Glomerular endothelial cell (primary cell): ENCODE data around the gene MUCL1. TPM values are rescaled to one million over a fixed set of nuclear protein-coding genes. Genes with fewer than 3 reads are reported as not detected.
A peak's percentile ranks its signal among the peaks of the same experiment; 100 is the strongest.
"Not testable (repeated sequence)": the region's sequence is repeated elsewhere in the genome, so short reads cannot be mapped to it uniquely, and the experiment has no call there.

Experiments used
- DNase-seq: peaks from one replicate; pipeline ENCODE4 v3.0.0-alpha.2; 2011; ENCODE audit warnings: low read depth, low spot score; ENCODE audit errors: extremely low read depth
- total RNA-seq: library from RNA; depleted of rRNA; stranded (reverse); fragments of >200 nt; gene quantifications from 2 replicates; pipeline ENCODE4 v1.2.3, GENCODE V29; 2015

Gene MUCL1
- total RNA-seq = not detected in 2 replicates

- peak; percentile 51 for DNase-seq
Measured at GRCh38 chr12:54853933-54854538, at the start of gene MUCL1. MUCL1 (plus strand) TSS chr12:54854516; CDS start chr12:54854583, 67 bp downstream.

GRCh38 chr12:54821676-54822075, 32.6 kb upstream of the MUCL1 start:
- no peak for DNase-seq

DNA sequence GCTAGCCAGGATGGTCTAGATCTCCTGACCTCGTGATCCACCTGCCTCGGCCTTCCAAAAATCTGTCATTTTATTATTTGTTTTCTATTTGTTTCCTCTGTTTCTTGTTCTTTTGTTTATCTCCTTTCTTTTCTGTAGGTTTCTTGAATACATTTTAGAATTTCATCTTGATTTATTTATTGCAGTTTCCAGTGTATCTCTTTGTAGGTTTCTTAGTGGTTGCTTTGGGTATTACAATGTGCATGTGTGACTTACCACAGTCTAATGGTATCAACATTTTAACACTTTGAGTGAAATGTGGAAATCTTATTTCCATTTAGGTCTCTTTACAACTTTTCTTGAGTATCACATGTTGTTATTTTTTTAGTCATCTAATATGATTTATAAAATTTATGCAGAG, 29.9 kb upstream of the MUCL1 start:
- no peak for DNase-seq

- DNase-seq = no peak
Measured at GRCh38 chr12:54829511-54829910, 24.8 kb upstream of the MUCL1 start.

GRCh38 chr12:54830199-54830598, 24.1 kb upstream of the MUCL1 start:
- DNase-seq = no peak

GRCh38 chr12:54831631-54832030, 22.7 kb upstream of the MUCL1 start:
- no peak for DNase-seq

- DNase-seq = no peak
Measured at GRCh38 chr12:54840244-54840865, 14.0 kb upstream of the MUCL1 start.

DNA sequence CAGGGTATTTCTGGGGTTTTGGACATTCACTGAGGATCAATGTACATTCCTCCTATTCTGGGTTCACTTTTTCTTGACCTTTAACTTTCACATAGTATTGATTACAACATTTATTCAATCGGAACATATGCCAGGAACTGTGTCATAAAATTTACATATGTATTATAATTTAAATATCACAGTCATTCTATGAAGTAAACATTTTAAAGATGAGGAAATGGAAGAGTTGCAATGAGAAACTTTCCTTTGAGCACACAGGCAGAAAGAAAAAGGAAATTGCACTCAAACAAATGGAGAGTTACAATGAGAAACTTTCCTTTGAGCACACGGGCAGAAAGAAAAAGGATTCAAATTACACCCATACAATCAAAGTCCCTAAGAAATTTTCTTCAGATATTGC, 3.1 kb downstream of the MUCL1 start:
- no peak for DNase-seq

DNA sequence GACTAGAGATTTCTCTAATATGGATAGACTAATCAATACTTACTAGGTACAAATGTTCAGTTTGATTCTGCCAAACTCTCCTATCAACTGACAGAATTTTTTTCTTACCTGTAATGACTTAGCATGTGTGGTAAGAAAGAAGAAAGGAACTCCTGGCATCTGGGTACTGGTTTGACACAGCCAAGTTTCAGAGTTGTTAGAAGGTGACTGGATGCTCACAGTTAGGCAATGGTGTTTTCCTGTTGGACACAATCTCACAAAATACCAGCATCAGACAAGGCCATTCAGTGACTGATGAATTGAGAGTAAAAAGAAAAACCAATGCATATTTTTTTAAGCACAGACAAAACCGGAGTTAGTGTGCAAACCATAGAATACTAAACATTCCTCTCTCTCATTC, 4.2 kb downstream of the MUCL1 start:
- DNase-seq = no peak

DNA sequence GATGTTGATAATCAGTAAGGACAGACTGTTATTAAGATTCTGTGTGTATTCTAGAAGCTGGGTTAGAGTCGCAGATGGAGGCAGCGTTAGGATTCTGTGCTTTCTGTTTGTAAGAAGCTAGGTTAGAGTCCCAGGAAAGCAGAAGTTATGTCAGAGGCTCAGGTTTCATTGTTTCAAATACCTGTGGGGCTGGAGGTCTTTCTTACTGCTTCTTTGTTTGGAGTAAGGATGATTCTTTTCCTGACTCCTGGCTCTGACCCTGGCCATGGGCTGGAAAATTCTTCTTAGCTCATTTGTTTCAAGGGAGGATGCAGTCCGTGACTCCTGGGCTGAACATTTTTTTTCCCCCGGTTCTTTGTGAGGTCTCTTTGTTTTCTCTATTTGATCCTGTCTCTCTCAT, 5.2 kb downstream of the MUCL1 start:
- no peak for DNase-seq

- DNase-seq = no peak
Measured at GRCh38 chr12:54861927-54862326, 7.6 kb downstream of the MUCL1 start.

DNA sequence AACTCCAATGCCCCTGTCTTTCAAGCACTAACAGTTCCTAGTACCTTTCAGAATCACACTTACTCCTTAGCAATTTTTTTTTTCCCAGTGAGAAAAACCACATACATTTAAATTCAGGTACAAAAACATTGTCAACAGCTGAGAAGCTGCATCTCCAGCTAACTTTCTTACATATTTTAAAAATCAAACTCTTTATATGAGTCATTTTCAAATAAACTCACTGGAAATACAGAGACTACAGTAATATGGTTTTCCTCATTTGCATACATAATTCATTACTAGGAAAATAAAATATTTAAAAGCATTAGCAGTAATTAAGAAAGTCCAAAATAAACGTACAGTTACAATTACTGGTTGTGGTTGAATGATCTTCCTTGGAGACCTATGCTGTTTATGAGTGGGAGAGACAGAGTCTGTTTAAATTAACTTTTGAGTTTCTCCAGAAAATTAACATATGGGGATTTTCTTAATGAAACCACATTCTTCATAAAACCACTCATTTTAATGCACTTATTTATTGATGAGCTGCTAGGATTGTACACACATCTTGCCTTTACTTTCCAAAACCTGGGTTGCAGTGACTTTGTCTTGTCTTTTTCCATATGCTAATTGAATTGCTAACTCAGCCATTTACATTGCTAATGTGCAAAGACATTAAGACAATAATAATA, 9.8 kb downstream of the MUCL1 start:
- DNase-seq = no peak

GRCh38 chr12:54865683-54866324, 11.5 kb downstream of the MUCL1 start:
- DNase-seq = no peak

DNA sequence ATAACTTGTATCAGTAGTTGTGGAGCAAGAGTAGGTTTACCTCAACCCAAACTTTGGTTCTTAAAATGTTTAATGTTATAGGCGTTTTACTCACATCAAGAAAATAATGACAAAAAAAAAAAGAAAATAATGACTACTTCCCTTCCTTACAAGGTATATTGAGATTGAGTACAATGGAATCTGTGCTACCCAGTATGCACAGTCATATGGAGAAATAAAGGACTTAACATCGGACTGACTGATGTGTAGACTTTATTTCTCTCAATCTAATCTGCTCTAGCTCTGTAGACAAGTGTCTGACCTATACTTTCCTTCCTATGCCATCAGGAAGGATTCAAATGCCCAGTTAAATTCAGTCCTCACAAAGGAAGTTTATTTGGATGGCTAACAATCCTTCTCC, 14.4 kb downstream of the MUCL1 start:
- no peak for DNase-seq

DNA sequence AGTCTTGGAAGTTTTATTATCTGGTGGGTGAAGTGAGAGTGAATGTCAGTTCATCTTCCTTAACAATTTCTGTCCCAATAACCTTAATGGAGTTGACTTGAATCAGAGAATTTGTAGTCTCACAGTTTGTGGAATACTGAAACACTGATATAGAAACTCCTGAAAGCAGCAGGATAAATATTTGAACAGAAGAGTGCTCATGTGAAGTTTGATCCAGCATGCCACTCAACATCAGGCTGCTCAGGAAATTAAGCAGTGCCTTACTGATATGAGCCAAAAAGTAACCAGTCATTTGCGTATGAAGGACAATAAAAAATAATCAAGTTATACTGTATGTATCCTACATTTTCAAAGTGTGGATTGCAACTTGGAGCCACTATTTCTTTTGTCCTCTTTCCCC, 15.7 kb downstream of the MUCL1 start:
- no peak for DNase-seq

GRCh38 chr12:54870617-54871016, 16.3 kb downstream of the MUCL1 start:
- DNase-seq = no peak

- DNase-seq = no peak
Measured at GRCh38 chr12:54879150-54879549, 24.8 kb downstream of the MUCL1 start.

DNA sequence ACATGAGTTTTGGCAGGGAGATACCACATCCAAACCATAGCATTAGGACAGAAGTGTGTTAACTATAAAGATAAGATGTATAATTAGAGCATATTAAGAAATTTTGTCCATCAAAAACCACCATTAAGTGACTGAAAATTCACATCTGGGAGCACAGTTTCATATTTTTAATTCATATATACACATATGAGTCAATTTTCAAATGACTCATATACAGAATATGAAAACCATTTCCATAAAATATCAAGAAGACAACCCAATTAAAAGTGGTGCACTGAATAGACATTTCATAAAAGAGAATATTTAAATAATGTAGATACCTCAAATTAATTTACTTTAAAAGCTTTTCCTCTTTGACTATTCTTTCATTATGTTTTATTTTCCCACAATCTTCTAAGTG, 25.3 kb downstream of the MUCL1 start:
- DNase-seq = no peak

DNA sequence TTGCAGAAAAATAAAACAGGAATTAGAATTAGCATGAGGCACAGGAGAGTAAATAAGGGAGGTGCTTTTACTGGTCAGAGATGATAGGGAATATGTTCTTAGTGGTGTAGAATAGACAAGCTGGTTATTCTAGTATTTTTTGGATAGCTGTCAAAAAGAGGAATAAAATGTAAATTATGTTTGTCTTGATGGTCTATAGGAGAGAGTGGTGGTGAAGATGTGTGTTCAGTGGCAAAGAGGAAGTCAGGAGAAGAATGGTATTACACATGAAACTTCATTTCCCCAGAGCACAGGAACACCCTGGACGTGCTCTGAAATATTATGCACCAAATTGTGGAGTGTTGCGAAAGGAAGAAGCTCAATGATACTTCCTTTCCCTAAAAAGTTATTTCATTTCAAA, 27.8 kb downstream of the MUCL1 start:
- no peak for DNase-seq

DNA sequence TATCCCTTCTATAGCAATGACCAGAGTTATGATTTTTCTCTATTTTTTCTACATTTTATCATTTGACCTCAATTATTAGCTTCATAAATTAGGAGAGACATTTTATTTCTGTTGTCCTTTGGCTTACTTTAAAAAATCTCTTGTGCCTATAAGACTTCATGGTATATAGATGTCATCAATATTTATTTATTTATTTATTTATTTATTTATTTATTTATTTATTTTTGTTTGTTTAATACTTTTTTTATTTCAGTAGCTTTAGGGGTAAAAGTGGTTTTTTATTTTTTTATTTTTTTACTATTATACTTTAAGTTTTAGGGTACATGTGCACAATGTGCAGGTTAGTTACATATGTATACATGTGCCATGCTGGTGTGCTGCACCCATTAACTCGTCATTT, 28.3 kb downstream of the MUCL1 start:
- DNase-seq = not testable (repeated sequence)

GRCh38 chr12:54888428-54888827, 34.1 kb downstream of the MUCL1 start:
- not testable (repeated sequence) for DNase-seq

DNA sequence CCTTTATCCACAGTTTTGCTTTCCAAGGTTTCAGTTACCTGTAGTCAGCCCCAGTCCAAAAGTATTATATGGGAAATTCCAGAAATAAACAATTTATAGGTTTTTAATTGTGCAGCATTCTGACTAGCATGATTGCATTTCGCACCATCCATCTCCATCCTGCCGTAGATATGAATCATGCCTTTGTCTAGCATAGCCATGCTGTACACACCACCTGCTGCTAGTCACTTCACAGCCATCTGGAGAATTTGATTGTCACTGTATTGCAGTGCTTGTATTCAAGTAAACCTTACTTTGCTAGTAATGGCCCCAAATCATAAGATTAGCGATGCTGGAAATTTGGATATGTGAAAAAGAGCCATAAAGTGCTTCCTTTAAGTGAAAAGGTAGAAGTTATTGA, 36.0 kb downstream of the MUCL1 start:
- no peak for DNase-seq
